ENCODE measurements around the gene TGM2.

The TGM2 gene

DNA sequence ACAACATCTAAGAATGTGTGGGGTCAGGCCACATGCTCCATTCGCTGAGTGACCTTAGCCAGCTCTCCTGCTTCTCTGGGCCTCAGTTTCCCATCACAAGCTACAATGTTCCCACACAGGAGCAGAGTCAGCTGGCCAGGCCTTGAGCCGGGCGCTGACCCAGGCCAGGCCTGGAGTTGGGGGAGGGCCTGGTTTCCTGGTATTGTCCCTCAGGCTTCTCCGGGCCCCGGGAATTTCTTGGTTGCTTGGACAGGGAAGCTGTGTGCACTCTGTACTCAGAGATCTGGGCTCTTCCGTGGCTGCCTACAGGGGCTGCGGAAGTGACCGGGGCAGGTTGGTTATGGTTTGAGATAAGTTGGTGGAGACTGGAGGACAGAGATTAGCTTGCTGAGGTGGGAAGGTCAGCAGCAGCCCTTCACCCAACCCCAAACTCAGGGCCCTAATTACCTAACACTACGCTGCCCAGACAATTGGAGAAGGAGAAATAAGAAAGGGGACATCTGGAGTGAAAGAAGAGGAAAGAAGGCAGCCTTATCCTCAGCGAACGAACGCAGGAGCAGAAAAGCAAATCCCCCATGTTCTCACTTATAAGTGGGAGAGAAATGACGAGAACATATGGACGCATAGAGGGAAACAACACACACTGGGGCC is 6.2 kb downstream of the TGM2 start:
- H3K36me3 ChIP-seq (replicated peaks; ENCODE audit: insufficient read depth, low read length), result no peaks in the 10 kb centered on the region
- H3K27ac ChIP-seq (ENCODE audit: low read length), result no peak overlapping the region
- DNase-seq, result no peak
- no peak overlapping the region for H3K4me2 ChIP-seq (ENCODE audit: low read depth, low read length)
- H3K9me3 ChIP-seq (replicated peaks; ENCODE audit: insufficient read depth, low read length), result no peaks in the 10 kb centered on the region
- TF ChIP-seq, protein P1, sequence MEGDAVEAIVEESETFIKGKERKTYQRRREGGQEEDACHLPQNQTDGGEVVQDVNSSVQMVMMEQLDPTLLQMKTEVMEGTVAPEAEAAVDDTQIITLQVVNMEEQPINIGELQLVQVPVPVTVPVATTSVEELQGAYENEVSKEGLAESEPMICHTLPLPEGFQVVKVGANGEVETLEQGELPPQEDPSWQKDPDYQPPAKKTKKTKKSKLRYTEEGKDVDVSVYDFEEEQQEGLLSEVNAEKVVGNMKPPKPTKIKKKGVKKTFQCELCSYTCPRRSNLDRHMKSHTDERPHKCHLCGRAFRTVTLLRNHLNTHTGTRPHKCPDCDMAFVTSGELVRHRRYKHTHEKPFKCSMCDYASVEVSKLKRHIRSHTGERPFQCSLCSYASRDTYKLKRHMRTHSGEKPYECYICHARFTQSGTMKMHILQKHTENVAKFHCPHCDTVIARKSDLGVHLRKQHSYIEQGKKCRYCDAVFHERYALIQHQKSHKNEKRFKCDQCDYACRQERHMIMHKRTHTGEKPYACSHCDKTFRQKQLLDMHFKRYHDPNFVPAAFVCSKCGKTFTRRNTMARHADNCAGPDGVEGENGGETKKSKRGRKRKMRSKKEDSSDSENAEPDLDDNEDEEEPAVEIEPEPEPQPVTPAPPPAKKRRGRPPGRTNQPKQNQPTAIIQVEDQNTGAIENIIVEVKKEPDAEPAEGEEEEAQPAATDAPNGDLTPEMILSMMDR (IDR thresholded peaks at IDR 0.05; ENCODE audit: low read length), result no peak
- TF ChIP-seq EZH2 (optimal IDR thresholded peaks at IDR 0.05; ENCODE audit: low read depth, low read length), result no peak
- no peak for TF ChIP-seq EZH2phosphoT487 (IDR thresholded peaks at IDR 0.05; ENCODE audit: low read length)
- H4K20me1 ChIP-seq (ENCODE audit: insufficient read depth, low read length), result no peaks in the 10 kb centered on the region
- H3K79me2 ChIP-seq (ENCODE audit: low read length), result no peaks in the 10 kb centered on the region
- no peaks in the 10 kb centered on the region for H3K4me1 ChIP-seq (ENCODE audit: low read length)
- H3F3A ChIP-seq (ENCODE audit: insufficient read depth, low read length), result no peaks in the 10 kb centered on the region
- H3K27me3 ChIP-seq (replicated peaks; ENCODE audit: insufficient read depth, low read length), result no peaks in the 10 kb centered on the region
- no peaks in the 10 kb centered on the region for H3K9me2 ChIP-seq (replicated peaks; ENCODE audit: insufficient read depth, low read length)
- no peak overlapping the region for H3K9ac ChIP-seq (ENCODE audit: low read length)
- H3K4me3 ChIP-seq (ENCODE audit: low read length), result no peak overlapping the region
- no peak overlapping the region for H2AFZ ChIP-seq (ENCODE audit: low read length)

DNA sequence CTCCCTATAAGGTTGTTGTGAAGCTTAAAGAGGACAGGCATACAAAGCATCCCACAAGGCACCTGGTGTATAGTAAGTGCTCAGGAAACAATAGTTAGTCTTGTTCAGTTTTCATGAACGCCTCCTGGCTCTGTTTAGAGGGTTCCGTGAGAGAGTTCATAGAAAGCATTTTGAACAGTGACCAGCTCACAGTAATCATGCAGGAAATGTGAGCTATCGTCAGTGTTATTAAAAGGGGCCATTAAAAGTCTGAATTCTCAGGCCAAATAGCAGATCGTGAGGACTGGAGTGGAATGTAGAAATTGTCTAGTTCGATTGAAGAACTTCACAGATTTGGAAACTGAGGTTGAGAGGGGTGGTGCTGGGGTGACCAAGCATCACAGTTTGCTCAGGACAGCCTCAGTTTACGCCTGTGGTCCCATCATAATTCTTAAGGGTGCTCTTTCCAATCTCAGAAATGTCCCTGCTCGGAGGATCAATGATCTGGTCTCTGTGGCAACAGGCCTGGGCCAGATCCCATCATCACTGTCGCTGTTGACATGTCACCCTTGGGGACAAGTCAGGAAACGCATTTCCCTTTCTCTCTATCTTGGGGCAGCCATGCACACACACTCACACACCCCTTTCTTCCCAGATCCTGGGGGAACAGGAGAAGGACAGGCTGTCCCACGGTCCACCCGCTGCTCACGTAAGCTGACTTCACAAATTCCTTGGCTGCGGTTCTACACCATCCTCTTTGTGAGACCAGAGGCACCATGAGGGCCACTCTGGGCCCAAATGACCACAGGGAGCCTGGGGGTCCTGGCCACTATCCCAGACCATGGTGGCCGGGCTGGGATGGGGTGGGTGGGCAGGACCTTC is 7.2 kb downstream of the TGM2 start:
- Histone ChIP-seq H3K4me2 (ENCODE audit: low read depth, low read length) (no peak overlapping the region), H3K27me3 (replicated peaks; ENCODE audit: insufficient read depth, low read length) (no peaks in the 10 kb centered on the region), H2AFZ (ENCODE audit: low read length) (no peak overlapping the region), H3K36me3 (replicated peaks; ENCODE audit: insufficient read depth, low read length) (no peaks in the 10 kb centered on the region), H3K9me3 (replicated peaks; ENCODE audit: insufficient read depth, low read length) (no peaks in the 10 kb centered on the region), H3K9me2 (replicated peaks; ENCODE audit: insufficient read depth, low read length) (no peaks in the 10 kb centered on the region), H3K79me2 (ENCODE audit: low read length) (no peaks in the 10 kb centered on the region), H3F3A (ENCODE audit: insufficient read depth, low read length) (no peaks in the 10 kb centered on the region), H3K4me1 (ENCODE audit: low read length) (no peaks in the 10 kb centered on the region), H3K27ac (ENCODE audit: low read length) (no peak overlapping the region), H3K9ac (ENCODE audit: low read length) (no peak overlapping the region), H4K20me1 (ENCODE audit: insufficient read depth, low read length) (no peaks in the 10 kb centered on the region), H3K4me3 (ENCODE audit: low read length) (no peak overlapping the region)
- TF ChIP-seq EZH2phosphoT487 (IDR thresholded peaks at IDR 0.05; ENCODE audit: low read length), result no peak
- no peak for TF ChIP-seq EZH2 (optimal IDR thresholded peaks at IDR 0.05; ENCODE audit: low read depth, low read length)
- TF ChIP-seq, protein P1 (IDR thresholded peaks at IDR 0.05; ENCODE audit: low read length), result no peak
- DNase-seq, result no peak

DNA sequence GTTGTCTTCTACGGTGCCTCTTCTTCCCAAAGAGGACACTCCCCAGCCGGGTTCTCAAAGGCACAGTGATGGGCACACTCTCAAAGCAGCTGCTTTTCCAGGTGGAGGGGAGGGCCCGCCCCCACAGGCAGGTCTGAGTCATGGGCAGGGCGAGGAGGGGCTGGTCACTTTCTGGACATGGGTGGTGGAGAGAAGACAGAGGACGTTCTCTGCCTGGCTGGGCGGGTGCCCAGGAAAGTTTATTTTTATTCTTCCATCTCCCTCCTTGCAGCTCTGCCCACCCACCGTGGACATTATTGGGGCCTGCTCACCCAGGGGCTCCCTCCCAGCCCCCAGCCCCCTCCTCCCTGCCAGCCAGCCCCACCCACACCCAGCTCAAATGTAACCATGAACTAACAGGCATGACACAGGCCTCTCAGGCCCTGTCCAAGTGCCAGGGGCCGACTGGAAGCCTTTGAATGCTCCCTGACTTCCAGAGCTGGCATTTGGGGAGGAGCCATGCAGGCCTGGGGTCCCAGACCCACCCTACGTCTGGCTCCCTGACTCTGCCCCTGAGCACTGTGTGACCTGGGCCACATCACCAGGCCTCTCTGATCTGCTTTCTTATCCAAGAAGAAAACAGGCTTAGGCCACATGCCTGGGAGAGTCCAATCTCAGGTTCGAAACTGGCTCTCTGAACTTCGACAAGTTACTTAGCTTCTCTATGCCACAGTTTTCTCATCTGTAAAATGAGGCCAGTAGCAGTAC is 8.0 kb downstream of the TGM2 start:
- DNase-seq, result no peak
- Histone ChIP-seq H3F3A (ENCODE audit: insufficient read depth, low read length) (no peaks in the 10 kb centered on the region), H3K4me3 (ENCODE audit: low read length) (no peak overlapping the region), H3K79me2 (ENCODE audit: low read length) (no peaks in the 10 kb centered on the region), H3K36me3 (replicated peaks; ENCODE audit: insufficient read depth, low read length) (no peaks in the 10 kb centered on the region), H3K9ac (ENCODE audit: low read length) (no peak overlapping the region), H3K9me2 (replicated peaks; ENCODE audit: insufficient read depth, low read length) (no peaks in the 10 kb centered on the region), H3K27ac (ENCODE audit: low read length) (no peak overlapping the region), H3K27me3 (replicated peaks; ENCODE audit: insufficient read depth, low read length) (no peaks in the 10 kb centered on the region), H4K20me1 (ENCODE audit: insufficient read depth, low read length) (no peaks in the 10 kb centered on the region), H3K4me2 (ENCODE audit: low read depth, low read length) (no peak overlapping the region), H3K9me3 (replicated peaks; ENCODE audit: insufficient read depth, low read length) (no peaks in the 10 kb centered on the region), H3K4me1 (ENCODE audit: low read length) (no peaks in the 10 kb centered on the region), H2AFZ (ENCODE audit: low read length) (no peak overlapping the region)
- no peak for TF ChIP-seq EZH2 (optimal IDR thresholded peaks at IDR 0.05; ENCODE audit: low read depth, low read length)
- TF ChIP-seq, protein P1 (IDR thresholded peaks at IDR 0.05; ENCODE audit: low read length), result no peak
- no peak for TF ChIP-seq EZH2phosphoT487 (IDR thresholded peaks at IDR 0.05; ENCODE audit: low read length)
